ENCODE measurements around the gene NXPH1.

Gene NXPH1

DNA sequence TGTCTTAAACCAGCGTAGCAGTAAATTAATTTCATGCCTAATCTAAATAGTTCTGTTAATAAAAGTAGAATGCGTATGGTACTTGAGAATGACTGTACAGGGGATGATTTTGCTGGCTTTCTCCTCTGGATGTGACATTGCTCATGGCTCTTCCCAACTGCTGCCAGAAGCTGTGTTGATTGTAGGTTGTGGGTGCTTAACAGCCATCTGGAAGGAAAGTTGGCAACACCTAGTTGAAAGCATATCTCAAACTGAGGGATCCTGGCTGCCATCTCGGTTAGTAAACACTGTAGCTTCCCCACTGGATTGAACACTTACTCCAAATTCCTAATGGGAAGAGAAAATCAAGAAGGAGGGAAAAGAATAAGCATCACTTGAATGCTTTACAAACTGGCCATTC, 130.9 kb downstream of the NXPH1 start:
- no peak for TF ChIP-seq EZH2phosphoT487 (IDR thresholded peaks at IDR 0.05; ENCODE audit: borderline replicate concordance, low read length)
- TF ChIP-seq, protein P1, sequence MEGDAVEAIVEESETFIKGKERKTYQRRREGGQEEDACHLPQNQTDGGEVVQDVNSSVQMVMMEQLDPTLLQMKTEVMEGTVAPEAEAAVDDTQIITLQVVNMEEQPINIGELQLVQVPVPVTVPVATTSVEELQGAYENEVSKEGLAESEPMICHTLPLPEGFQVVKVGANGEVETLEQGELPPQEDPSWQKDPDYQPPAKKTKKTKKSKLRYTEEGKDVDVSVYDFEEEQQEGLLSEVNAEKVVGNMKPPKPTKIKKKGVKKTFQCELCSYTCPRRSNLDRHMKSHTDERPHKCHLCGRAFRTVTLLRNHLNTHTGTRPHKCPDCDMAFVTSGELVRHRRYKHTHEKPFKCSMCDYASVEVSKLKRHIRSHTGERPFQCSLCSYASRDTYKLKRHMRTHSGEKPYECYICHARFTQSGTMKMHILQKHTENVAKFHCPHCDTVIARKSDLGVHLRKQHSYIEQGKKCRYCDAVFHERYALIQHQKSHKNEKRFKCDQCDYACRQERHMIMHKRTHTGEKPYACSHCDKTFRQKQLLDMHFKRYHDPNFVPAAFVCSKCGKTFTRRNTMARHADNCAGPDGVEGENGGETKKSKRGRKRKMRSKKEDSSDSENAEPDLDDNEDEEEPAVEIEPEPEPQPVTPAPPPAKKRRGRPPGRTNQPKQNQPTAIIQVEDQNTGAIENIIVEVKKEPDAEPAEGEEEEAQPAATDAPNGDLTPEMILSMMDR (IDR thresholded peaks at IDR 0.05; ENCODE audit: low read depth, low read length, poor library complexity, severe bottlenecking) = no peak
- no peaks in the 10 kb centered on the region for H3K79me2 ChIP-seq (ENCODE audit: control insufficient read depth, low read length)
- H3K4me2 ChIP-seq (ENCODE audit: low read length) = no peak overlapping the region
- no peaks in the 10 kb centered on the region for H3K9me3 ChIP-seq (ENCODE audit: control insufficient read depth, insufficient read depth, low read length)
- no peaks in the 10 kb centered on the region for H3K36me3 ChIP-seq (ENCODE audit: control insufficient read depth, low read length)
- H3K4me3 ChIP-seq (ENCODE audit: low read length) = no peak overlapping the region
- H3K27me3 ChIP-seq (ENCODE audit: control insufficient read depth, low read length) = no peaks in the 10 kb centered on the region
- no peaks in the 10 kb centered on the region for H3K4me1 ChIP-seq (ENCODE audit: control insufficient read depth, low read length)
- no peaks in the 10 kb centered on the region for H4K20me1 ChIP-seq (ENCODE audit: control insufficient read depth, insufficient read depth, low read depth, low read length)
- no peak overlapping the region for H3K27ac ChIP-seq (ENCODE audit: low read depth, low read length)
- H3F3A ChIP-seq (ENCODE audit: control insufficient read depth, insufficient read depth) = no peaks in the 10 kb centered on the region
- no peaks in the 10 kb centered on the region for H3K9me2 ChIP-seq (replicated peaks; ENCODE audit: control insufficient read depth, low read length)

DNA sequence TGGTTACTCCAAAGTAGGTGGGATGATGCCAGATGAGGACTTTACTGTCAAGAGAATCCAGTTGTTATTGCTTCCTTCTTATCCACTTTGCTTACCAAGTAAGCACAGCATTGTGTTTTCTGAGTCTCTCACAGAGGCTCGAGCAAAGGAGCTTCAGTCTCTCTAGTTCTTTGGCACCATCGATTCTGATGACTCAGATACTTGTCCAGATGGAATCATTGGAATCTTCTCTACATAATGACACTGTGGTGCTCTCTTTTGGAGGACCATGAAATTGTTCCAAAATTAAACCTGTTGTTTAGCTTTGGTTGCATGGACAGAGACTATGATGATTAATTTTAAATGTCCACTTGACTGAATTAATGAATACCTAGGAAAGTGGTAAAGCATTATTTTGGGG, 132.6 kb downstream of the NXPH1 start:
- Histone ChIP-seq H3K27ac (ENCODE audit: low read depth, low read length) (no peak overlapping the region), H3F3A (ENCODE audit: control insufficient read depth, insufficient read depth) (no peaks in the 10 kb centered on the region), H4K20me1 (ENCODE audit: control insufficient read depth, insufficient read depth, low read depth, low read length) (no peaks in the 10 kb centered on the region), H3K36me3 (ENCODE audit: control insufficient read depth, low read length) (no peaks in the 10 kb centered on the region), H3K9me2 (replicated peaks; ENCODE audit: control insufficient read depth, low read length) (no peaks in the 10 kb centered on the region), H3K27me3 (ENCODE audit: control insufficient read depth, low read length) (no peaks in the 10 kb centered on the region), H3K4me1 (ENCODE audit: control insufficient read depth, low read length) (no peaks in the 10 kb centered on the region), H3K4me2 (ENCODE audit: low read length) (no peak overlapping the region), H3K4me3 (ENCODE audit: low read length) (no peak overlapping the region), H3K79me2 (ENCODE audit: control insufficient read depth, low read length) (no peaks in the 10 kb centered on the region), H3K9me3 (ENCODE audit: control insufficient read depth, insufficient read depth, low read length) (no peaks in the 10 kb centered on the region)
- TF ChIP-seq, protein P1 (IDR thresholded peaks at IDR 0.05; ENCODE audit: low read depth, low read length, poor library complexity, severe bottlenecking) = no peak
- TF ChIP-seq EZH2phosphoT487 (IDR thresholded peaks at IDR 0.05; ENCODE audit: borderline replicate concordance, low read length) = no peak

- Histone ChIP-seq H3K79me2 (ENCODE audit: control insufficient read depth, low read length) (no peaks in the 10 kb centered on the region), H3K9me3 (ENCODE audit: control insufficient read depth, insufficient read depth, low read length) (no peaks in the 10 kb centered on the region), H3K4me3 (ENCODE audit: low read length) (no peak overlapping the region), H3K27ac (ENCODE audit: low read depth, low read length) (no peak overlapping the region), H3K4me1 (ENCODE audit: control insufficient read depth, low read length) (no peaks in the 10 kb centered on the region), H3K4me2 (ENCODE audit: low read length) (no peak overlapping the region), H3K36me3 (ENCODE audit: control insufficient read depth, low read length) (no peaks in the 10 kb centered on the region), H4K20me1 (ENCODE audit: control insufficient read depth, insufficient read depth, low read depth, low read length) (no peaks in the 10 kb centered on the region), H3F3A (ENCODE audit: control insufficient read depth, insufficient read depth) (no peaks in the 10 kb centered on the region), H3K9me2 (replicated peaks; ENCODE audit: control insufficient read depth, low read length) (no peaks in the 10 kb centered on the region), H3K27me3 (ENCODE audit: control insufficient read depth, low read length) (no peaks in the 10 kb centered on the region)
- TF ChIP-seq, protein P1 (IDR thresholded peaks at IDR 0.05; ENCODE audit: low read depth, low read length, poor library complexity, severe bottlenecking) = no peak
- no peak for TF ChIP-seq EZH2phosphoT487 (IDR thresholded peaks at IDR 0.05; ENCODE audit: borderline replicate concordance, low read length)
Measured at GRCh38 chr7:8567626-8568025, 134.2 kb downstream of the NXPH1 start.
